ENCODE measurements around the gene PTPRF. TPM values are rescaled to one million over a fixed set of nuclear protein-coding genes. Genes with fewer than 3 reads are reported as not detected.

PTPRF gene
- total RNA-seq, 2 donors from 2014 or later = 182 to 292 TPM

GRCh38 chr1:43572538-43572937, 41.9 kb downstream of the PTPRF start:
- WGBS = 62% methylated on average over 9 of the region's 9 CpGs
- Histone ChIP-seq H3K4me1 (replicated peaks) (peaks cover 8% of the 10 kb centered on the region), H3K27me3 (replicated peaks; ENCODE audit: insufficient read depth) (no peaks in the 10 kb centered on the region), H3K36me3 (peaks cover 0 to 4% of the 10 kb centered on the region in 2 donors), H3K27ac (no peak overlapping the region), H3K4me3 (no peak overlapping the region), H3K9me3 (no peaks in the 10 kb centered on the region)
- intact Hi-C loops (cut with DNase I) = no loop called here
- TF ChIP-seq POLR2A (IDR thresholded peaks at IDR 0.05) (no peak), POLR2AphosphoS5 (IDR thresholded peaks at IDR 0.05) (no peak), CTCF (IDR thresholded peaks at IDR 0.05) (no peak)
- DNase-seq (ENCODE audit: low spot score) = no peak

GRCh38 chr1:43573066-43573800, 42.5 kb downstream of the PTPRF start:
- Histone ChIP-seq H3K4me1 (replicated peaks) (peaks cover 9% of the 10 kb centered on the region), H3K4me3 (no peak overlapping the region), H3K27ac (no peak overlapping the region), H3K36me3 (peaks cover 0 to 4% of the 10 kb centered on the region in 2 donors), H3K27me3 (replicated peaks; ENCODE audit: insufficient read depth) (no peaks in the 10 kb centered on the region), H3K9me3 (no peaks in the 10 kb centered on the region)
- DNase-seq (ENCODE audit: low spot score) = no peak
- WGBS = 63% methylated on average over 11 of the region's 11 CpGs
- TF ChIP-seq POLR2A (IDR thresholded peaks at IDR 0.05) = no peak
- no peak for TF ChIP-seq CTCF (IDR thresholded peaks at IDR 0.05)
- TF ChIP-seq POLR2AphosphoS5 (IDR thresholded peaks at IDR 0.05) = no peak
- intact Hi-C loops (cut with DNase I) = no loop called here

GRCh38 chr1:43576521-43576920, 45.8 kb downstream of the PTPRF start:
- Histone ChIP-seq H3K4me3 (no peak overlapping the region), H3K27ac (no peak overlapping the region), H3K9me3 (no peaks in the 10 kb centered on the region), H3K27me3 (replicated peaks; ENCODE audit: insufficient read depth) (no peaks in the 10 kb centered on the region), H3K4me1 (replicated peaks) (peaks cover 9% of the 10 kb centered on the region), H3K36me3 (peaks cover 0 to 8% of the 10 kb centered on the region in 2 donors)
- WGBS = 92% methylated on average over 7 of the region's 7 CpGs
- DNase-seq (ENCODE audit: low spot score) = no peak
- TF ChIP-seq POLR2AphosphoS5 (IDR thresholded peaks at IDR 0.05) = no peak
- TF ChIP-seq POLR2A (IDR thresholded peaks at IDR 0.05) = no peak
- TF ChIP-seq CTCF (IDR thresholded peaks at IDR 0.05) = no peak
- intact Hi-C loops (cut with DNase I) = no loop called here

GRCh38 chr1:43577655-43578542, 47.2 kb downstream of the PTPRF start:
- H3K27me3 ChIP-seq (replicated peaks; ENCODE audit: insufficient read depth) = no peaks in the 10 kb centered on the region
- peaks cover 0 to 8% of the 10 kb centered on the region in 2 donors for H3K36me3 ChIP-seq
- no peak overlapping the region for H3K4me3 ChIP-seq
- peaks cover 9% of the 10 kb centered on the region for H3K4me1 ChIP-seq (replicated peaks)
- TF ChIP-seq POLR2A (IDR thresholded peaks at IDR 0.05) (no peak), POLR2AphosphoS5 (IDR thresholded peaks at IDR 0.05) (peak; percentile 76)
- WGBS = 34% methylated on average over 18 of the region's 18 CpGs
- DNase-seq (ENCODE audit: low spot score) = peak; percentile 69
- intact Hi-C loops (cut with DNase I) = no loop called here
- H3K27ac ChIP-seq = peak overlapping the region; percentile 41 to 48
- no peaks in the 10 kb centered on the region for H3K9me3 ChIP-seq

GRCh38 chr1:43580039-43580438, 49.4 kb downstream of the PTPRF start:
- Histone ChIP-seq H3K4me1 (replicated peaks) (peaks cover 9% of the 10 kb centered on the region), H3K4me3 (no peak overlapping the region), H3K9me3 (no peaks in the 10 kb centered on the region), H3K27me3 (replicated peaks; ENCODE audit: insufficient read depth) (no peaks in the 10 kb centered on the region), H3K27ac (no peak overlapping the region), H3K36me3 (peaks cover 0 to 8% of the 10 kb centered on the region in 2 donors)
- TF ChIP-seq CTCF (IDR thresholded peaks at IDR 0.05) = no peak
- TF ChIP-seq POLR2AphosphoS5 (IDR thresholded peaks at IDR 0.05) = no peak
- no peak for TF ChIP-seq POLR2A (IDR thresholded peaks at IDR 0.05)
- no peak for DNase-seq (ENCODE audit: low spot score)
- WGBS = 93% methylated on average over 9 of the region's 9 CpGs
- intact Hi-C loops (cut with DNase I) = no loop called here
